IMR-90 (cell line): ENCODE results near the gene ADCY2.

ENCODE experiments used
- CEBPB ChIP-seq: IDR thresholded peaks from 2 replicates; pipeline ENCODE4 v1.6.1; 2012; ENCODE audit warnings: low read depth, low read length, improper control_type of control experiment
- CTCF ChIP-seq: conservative IDR thresholded peaks from 2 replicates; pipeline ENCODE4 v1.5.1; 2012; ENCODE audit warnings: mild to moderate bottlenecking, low read depth, low read length, improper control_type of control experiment
- POLR2A ChIP-seq: IDR thresholded peaks from 2 replicates; pipeline ENCODE4 v1.6.1; 2012; ENCODE audit warnings: mild to moderate bottlenecking, low read depth, low read length
- RAD21 ChIP-seq: IDR thresholded peaks from 2 replicates; pipeline ENCODE4 v1.6.1; 2012; ENCODE audit warnings: low read length, improper control_type of control experiment
- RCOR1 ChIP-seq: IDR thresholded peaks from 2 replicates; pipeline ENCODE4 v1.6.1; 2012; ENCODE audit warnings: mild to moderate bottlenecking, low read length, improper control_type of control experiment; ENCODE audit not compliant: insufficient replicate concordance

GRCh38 chr5:7772141-7772540, 376.2 kb downstream of the ADCY2 start:
- TF ChIP-seq POLR2A (no peak), CEBPB (no peak), RAD21 (no peak), CTCF (no peak), RCOR1 (no peak)
